ENCODE results near the gene LRP1B.

LRP1B gene

DNA sequence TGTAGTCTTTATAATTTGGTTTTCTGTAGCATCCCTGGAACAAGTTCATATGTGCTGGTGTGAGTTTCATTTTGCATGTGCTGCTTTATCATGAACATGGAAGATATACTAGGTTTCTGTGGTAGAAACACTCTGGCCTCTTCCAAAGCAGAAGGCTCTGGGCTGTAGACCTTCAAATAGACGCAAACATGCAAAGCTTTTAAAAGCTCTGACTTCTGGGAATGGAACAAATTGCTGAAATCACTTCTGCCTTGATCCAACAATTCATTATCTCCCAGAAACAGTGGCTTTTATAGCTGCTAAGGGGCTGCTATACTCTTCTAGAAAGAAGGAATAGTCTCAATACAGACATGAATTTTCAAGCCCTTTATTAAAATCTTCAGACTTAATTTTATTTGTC, 382.2 kb downstream of the LRP1B start:
- no peak for DNase-seq (ENCODE audit: low read depth)

DNA sequence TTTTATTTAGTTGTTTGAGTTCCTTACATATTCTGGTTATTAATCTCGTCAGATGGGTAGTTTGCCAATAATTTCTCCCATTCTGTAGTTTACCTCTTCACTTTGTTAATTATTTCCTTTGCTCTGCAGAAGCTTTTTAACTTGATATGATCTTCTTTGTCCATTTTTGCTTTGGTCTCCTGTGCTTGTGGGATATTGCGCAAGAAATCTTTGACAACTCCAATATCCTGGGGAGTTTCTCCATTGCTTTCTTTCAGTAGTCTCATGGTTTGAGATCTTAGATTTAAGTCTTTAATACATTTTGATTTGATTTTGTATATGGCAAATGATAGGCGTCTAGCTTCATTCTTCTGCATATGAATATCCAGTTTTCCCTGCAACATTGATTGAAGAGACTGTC, 389.2 kb downstream of the LRP1B start:
- no peak for DNase-seq (ENCODE audit: low read depth)

DNA sequence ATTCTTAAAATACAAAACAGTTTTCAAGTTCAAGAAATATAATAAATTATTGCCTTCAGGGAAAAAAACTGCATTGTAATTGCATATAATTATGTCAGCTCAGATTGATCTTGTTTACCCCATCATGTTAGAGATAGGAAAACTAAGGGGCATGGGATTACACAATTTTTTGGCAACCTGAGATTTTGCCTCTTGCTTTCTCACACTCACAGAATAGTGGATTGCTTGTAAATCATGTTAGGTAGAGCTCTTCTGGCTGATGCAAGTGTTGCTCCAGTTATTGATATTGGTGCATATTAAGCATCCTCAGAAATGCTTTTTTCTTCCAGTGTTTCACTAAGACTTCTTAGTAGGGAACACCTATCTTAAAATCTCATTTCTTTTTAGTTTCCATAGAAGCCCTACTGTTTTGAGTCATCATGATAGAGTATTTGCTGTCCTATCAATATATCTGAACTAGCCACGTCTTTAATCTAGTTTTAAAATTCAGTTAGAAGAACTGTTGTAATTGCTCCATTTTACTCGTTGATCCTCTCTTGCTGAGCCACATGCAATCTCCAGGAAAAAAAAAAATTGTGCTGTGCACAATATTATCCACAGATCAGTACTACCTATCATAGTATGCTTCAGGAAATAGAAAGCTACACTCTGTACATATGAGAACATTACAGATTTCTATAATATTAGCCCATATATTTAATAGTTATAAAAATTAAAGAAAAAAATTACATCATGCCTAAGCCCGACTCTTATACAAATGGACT, 393.1 kb downstream of the LRP1B start:
- DNase-seq (ENCODE audit: low read depth), result no peak

DNA sequence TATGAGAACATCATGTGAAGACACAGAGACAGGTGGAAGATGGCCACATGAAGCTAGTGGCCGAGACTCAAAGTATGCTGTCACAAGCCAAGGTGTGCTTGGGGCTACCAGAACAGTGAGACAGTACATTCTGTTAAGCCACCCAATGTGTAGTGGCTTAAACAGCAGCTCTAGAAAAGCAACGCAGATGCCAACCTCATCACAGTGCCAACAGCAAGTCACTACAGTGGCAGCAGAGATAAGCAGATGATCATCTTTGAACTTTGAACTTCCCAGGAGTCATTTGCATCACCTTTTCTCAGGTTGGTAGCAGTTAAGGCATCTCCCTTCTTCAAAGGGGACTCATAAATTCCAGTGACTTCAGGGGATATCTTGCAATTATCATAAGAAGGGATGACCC, 394.4 kb downstream of the LRP1B start:
- DNase-seq (ENCODE audit: low read depth), result no peak

DNA sequence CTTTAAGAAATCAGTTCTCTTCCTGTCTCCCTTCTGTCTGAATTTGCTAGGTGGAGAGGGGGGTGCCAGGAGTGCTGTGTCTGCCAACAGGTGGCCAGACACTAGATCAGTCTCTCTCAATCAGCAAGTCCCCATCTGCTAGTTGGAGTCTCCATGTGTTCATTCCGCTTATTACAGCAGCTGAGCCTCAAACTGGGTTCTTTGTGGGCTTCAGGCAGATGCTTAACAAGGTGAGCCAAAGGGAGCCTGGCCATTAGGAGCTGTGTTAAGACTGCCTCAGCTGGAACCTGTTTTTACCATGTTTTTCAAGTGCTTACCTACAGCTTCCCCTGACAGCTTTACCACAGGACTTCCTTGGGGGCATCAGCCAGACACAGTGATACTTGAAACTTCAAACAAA, 401.9 kb downstream of the LRP1B start:
- no peak for DNase-seq (ENCODE audit: low read depth)

DNA sequence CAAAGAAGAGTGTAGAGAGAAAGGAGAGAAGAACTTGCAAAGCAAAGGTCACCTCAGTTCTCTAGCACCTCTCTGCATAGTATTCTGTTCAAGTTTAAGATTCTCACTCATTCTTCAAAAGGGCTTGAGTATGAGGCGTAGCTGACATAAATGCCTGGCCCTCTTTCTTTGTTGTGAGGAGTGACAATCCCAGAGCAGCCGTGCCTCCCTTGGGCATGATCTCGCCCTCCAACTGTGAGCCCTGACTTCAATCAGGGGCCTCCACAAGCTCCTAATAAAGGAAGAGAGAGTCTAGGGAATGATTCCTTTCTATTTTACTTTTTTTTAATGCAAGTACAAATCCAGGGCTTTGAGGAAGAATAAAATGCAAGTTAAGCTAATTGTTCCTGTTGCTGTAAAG, 402.7 kb downstream of the LRP1B start:
- DNase-seq (ENCODE audit: low read depth), result no peak

DNA sequence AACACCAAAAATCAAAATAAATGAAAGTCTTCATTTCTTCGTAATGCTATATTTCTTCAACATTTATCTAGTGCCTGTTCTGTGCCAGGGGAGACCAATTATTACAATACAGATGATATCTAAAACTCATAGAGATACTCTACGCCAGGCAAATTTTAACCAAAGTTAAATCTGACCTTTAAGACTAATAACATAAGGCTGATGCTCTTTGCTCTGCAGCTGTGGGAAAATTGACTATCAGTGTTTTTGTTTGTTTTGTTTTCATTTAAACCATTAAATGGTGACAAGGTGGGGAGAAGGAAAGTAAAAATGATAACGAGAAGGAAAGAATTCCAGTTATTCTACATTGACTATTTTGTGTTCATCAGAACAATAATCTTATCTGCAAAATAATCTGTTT, 406.4 kb downstream of the LRP1B start:
- no peak for DNase-seq (ENCODE audit: low read depth)

DNA sequence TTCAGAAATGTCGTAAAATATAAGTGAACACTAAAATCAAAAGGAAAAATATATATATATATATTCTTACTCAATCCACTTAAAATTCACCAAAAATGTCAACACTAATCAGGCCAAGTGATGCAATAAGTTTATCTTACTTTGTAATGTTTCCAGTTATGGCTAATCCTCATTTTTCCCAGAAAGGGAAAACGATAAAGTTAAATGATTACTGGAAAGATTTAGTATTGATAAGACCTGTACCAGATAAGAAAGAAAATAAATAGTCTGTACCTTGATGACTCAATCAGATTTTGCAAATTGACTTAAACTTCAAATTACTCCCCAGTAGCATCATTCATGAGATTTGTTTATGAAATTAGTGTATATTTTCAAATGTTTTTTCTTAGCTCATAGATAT, 407.0 kb downstream of the LRP1B start:
- DNase-seq (ENCODE audit: low read depth), result no peak

DNA sequence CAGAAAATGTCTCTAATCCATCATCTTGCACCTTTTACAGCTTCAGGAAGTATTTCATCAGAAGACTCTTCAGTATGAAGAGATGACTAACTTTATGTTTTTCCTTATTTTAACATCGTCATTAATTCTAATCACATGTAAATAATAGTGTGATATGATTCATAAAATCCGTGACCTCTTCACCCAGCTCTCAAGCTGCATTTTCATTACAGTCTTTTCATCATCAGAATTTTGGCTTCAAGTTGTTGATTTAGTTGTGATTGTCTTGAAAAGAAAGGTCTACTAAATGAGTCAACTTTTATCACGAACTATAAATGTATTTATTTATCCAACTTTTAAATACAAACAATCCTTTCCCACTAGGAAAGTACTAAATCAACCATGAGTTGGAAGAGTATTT, 410.3 kb downstream of the LRP1B start:
- no peak for DNase-seq (ENCODE audit: low read depth)

DNA sequence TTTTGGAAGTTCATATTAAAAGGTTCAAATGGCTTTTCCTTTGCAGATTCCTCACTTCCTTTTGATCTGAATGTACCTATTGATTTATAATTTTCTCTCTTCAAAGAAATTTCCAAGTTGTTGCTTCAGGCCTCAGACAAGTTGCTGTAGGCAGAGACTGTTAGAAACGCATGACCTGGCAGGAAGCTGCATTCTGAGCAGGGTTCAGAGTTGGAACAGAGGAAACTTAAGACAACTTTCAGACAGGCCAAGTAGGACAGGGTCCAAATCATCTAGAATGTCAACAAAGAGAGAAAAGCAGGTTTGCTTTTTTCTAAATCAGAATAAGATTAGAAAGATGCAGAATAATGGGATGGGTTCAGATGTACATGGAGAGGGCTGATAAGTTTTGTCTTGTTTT, 416.3 kb downstream of the LRP1B start:
- no peak for DNase-seq (ENCODE audit: low read depth)

DNA sequence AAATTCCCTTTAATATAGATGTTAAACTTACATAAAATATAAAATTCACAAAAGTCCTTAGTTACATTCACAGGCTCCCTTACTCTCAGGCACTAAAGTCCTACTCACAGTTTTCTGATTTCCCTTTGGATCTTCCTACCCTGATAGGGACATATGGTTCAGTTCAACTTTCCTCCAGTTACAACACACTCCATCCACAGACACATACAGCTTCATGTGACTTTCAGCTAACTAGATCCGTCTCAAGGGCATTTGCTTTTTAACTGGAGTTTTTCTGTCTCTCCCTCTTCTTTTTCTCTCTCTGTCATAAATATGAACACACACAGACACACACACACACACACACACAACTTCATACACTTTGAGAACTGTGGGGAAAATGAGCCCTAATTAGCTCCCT, 419.2 kb downstream of the LRP1B start:
- no peak for DNase-seq (ENCODE audit: low read depth)

DNA sequence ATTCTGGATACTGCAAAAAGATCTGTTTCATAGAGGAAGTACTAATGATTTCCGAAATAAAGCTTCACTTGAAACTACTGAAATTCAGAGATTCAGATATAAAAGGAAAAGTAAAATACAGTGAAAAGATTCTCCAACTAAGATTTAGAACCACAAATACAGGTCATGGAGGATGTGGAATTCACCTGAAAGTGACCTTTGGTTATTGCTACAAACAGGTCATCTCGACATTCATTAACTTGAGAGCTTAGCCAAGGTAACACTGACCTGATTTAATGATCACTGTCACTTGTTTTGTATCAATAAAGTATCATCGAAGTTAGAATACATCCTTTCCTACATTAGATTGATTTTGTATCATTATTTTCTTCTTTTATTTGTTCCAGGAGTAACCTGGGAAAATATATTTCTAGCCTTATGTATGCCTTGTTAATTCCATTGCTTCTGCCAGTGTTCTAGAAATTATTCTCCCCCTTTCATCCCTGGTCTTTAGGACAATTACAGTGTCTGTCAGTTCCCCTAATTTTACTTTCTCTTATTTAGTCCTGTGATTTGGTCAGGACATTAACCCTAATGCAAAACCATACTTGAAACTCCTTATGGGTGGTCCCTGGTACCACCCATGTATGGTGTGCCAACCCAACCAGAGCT, 420.1 kb downstream of the LRP1B start:
- no peak for DNase-seq (ENCODE audit: low read depth)

DNA sequence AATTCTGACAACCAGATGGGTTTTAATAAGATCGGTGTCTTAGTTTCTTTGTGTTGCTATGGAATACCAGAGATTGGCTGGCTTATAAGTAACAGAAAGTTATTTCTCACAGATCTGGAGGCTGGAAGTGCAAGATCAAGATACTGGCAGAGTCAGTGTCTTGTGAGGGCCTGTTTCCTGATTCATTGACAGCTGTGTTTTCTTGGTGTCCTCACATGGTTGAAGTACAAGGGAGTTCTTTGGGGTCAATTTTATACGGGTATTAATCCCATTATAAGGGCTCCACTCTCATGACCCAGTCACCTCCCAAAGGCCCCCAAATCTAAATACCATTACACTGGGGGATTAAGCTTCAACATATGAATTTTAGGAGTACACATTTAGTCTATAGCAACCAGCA, 421.1 kb downstream of the LRP1B start:
- no peak for DNase-seq (ENCODE audit: low read depth)

DNA sequence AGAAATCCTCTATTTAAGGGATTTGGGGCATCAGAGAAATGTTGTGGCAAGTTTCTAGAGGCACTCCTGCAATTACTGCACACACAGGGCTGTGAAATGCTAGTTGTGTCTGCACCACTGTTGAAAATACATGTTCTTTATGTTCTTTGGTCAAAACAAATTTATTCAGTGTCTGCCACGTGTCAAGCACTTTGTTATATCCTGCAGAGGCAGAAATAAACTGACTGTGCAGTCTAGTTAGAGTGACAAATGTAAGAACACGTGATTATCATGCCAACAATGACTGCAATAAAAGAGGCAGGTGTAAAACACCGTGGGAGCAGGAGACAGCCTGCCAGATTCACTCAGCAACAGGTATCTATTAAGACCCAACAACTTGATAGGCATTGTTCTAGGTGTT, 423.3 kb downstream of the LRP1B start:
- DNase-seq (ENCODE audit: low read depth), result no peak

DNA sequence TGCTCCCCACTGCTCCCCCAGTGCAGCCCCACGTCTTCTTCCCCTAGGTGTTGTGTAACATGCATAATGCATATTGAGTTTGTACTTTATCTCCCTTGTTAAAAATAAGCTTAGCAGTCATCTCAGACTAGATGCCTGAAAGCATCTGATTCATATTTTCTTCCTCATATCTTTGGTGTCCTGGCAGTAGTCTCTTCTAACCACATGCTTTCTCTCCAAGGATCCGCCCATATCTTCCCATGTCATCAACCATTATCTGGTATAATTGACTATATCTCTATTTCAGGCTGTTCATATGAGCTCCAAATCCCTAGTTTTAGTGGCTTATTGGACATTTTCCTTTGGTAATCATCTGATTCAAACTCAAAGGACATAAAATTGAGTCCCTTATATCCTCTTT, 426.3 kb downstream of the LRP1B start:
- no peak for DNase-seq (ENCODE audit: low read depth)

DNA sequence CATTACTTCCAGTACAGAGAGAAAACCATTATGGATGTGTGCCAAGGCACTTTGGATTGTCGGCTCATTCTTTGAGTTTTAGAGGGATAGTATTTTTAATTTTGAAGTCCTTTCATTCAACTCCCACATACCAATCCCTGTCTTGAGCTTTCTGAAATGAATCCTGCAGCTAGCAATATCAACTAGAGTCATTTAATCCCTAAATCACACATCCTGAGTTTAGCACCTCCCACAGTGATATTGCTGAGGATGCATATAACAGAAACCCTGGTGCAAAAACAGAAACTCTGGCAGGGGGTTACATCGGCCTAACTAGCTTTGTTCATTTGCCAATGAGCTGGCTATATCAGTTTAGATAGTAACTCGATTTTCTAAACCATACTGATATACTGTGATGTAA, 427.3 kb downstream of the LRP1B start:
- DNase-seq (ENCODE audit: low read depth), result no peak

DNA sequence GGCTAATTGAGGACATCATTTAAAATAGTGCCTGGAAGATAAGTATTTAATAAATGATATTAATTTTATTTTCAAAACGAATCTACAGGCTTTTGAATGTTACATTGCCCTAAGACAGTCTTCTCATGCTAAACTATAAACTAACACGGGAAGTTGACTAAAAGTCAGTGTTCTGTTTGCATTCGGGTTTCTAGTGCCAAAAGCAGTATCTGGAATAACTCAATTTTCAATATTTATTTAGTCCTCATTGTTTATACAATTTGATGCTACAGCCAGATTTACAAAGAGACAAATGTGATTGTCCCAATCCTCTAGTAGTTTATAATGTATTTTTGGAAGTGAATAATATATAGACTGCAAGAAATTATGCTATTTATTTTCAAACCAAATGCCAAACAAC, 429.2 kb downstream of the LRP1B start:
- DNase-seq (ENCODE audit: low read depth), result no peak

DNA sequence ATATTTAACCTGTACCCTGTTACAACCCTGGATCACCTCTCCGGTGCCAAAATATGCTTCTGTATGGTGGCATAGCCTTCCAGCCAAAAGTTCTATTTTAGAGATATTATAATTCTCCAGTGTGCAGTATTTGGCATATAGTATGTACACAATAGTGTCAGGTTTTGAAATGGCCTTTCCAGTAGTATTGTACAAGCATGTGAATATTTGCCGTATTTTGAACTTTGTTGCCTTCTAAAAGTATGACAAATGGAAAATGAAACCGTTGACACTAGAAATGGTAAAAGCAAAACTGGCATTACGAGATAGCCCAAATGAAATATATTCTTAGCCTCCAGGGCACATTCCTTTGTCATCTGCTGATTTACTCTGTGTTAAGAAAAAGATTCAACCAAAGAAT, 431.2 kb downstream of the LRP1B start:
- DNase-seq (ENCODE audit: low read depth), result no peak

DNA sequence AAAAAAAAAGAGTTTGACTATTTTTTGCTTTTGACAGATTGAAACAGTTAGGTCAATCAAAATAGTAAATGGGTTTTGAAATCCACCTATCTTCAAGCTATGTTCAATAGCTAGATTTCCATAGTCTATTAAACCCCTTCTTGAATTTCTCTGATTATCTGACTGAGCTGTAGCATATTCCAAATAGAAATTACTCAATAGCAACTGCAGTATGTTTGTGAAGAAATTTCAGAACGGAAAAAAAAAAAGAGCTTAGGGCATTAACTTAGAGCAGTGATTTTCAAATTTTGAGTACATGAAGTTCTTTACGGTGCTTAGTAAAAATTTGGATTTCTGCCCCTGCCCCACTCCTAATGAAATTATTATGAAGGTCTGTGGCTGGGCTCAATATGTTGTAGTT, 432.3 kb downstream of the LRP1B start:
- no peak for DNase-seq (ENCODE audit: low read depth)

DNA sequence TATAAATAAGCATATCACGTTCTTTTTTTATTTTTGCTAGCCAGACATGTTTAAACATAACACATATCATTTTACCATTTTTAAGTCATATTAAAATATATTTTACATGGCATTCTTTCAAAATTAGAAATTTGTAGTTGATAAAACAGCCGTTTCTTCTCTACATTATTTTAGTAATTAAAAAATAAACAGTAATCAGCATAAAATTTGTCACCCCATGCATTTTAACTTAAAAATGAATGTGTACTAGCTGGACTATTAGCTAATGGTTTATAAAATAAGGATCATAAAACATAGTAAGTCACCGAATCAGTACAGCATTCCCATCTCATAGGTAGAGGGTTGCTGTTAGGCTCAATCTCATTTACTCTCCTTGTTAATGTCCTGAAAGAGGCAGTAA, 433.8 kb downstream of the LRP1B start:
- no peak for DNase-seq (ENCODE audit: low read depth)

DNA sequence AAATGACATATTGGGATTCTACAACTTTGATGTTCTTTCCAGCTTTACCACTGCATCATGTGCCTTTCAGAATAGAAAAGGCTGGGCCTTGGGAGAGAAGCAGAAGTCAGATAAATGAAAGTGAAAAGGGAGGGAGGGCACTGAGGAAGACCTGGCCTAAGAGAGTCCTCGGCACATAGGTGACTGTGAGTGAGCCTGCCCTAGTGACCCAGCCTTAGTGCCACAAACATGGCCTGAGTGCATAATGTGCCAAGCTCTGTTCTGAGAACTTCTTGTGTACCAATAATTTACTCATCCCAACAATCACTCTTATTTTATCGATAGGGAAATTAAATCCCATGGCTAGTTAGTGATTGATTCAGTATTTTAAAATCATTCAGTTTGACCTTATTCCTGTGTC, 436.6 kb downstream of the LRP1B start:
- no peak for DNase-seq (ENCODE audit: low read depth)

DNA sequence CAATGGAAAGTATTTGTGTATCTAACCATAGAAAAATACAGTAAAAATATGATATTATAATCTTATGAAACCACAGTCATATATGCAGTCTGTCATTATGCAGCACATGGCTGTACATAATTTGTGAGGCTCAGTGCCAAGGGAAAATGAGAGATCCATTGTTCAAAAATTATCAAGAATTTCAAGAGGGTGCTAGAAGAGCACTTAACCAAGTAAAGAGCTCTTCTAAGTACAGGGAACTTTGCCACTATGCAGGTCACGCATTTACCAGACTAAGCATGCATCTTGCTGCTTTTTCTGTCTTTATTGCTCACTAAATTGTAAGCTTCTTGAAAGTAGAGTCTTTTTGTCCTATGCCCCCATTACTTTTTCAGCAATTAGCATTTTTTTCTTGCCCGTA, 438.0 kb downstream of the LRP1B start:
- no peak for DNase-seq (ENCODE audit: low read depth)

DNA sequence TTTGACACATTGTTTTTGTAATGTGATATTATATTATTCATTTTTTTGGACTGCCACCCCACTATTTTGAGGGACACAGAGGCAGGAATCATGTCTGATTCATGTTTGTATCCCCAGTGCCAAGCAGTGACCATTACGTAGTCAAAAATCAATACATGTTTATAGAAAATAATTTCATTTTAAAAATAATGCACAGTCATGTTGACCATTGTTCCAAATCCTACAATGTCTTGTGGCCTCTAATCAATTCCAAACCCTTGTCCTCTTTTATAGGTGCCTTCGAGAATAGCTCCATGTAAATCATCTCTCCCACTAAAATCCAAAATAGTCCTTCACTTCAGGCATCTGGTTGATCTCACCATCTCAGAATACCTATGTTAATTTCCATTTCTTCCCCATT, 454.7 kb downstream of the LRP1B start:
- DNase-seq (ENCODE audit: low read depth), result no peak

DNA sequence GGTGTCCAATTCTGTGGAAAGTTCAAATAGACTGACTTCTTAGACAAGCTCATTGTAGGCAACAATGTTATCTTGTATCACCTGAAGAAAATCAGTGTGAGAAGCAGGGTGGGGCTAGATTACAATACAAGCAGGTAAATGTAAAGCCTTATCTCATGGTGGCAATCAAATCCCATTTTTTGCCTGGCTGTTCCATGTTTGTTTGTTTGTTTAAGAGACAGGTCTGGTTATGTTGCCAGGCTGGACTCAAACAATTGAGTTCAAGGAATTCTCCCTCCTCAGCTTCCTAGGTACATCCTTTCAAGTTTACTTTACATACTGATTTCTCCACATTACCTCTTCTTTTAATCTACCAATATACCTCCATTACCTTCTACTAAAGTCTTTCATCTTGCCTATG, 464.6 kb downstream of the LRP1B start:
- no peak for DNase-seq (ENCODE audit: low read depth)

All from fibroblast of the conjunctiva (primary cell).